Embryonic facial prominence (tissue), 1 donor: Measurements from ENCODE around the gene GMDS.

ENCODE experiments used
- DNase-seq: peaks from one replicate; pipeline ENCODE4 v3.0.0-alpha.2; 2016; ENCODE audit errors: extremely low spot score

Gene GMDS

GRCh38 chr6:1651362-1651761 is 594.0 kb downstream of the GMDS start:
- no peak for DNase-seq

GRCh38 chr6:1645466-1646185 is 599.8 kb downstream of the GMDS start:
- no peak for DNase-seq

- DNase-seq = no peak
Observed at GRCh38 chr6:1644516-1645060, 600.8 kb downstream of the GMDS start.

- no peak for DNase-seq
Observed at GRCh38 chr6:1643830-1644445, 601.5 kb downstream of the GMDS start.

GRCh38 chr6:1643111-1643510 is 602.3 kb downstream of the GMDS start:
- no peak for DNase-seq

GRCh38 chr6:1641343-1641885 is 604.0 kb downstream of the GMDS start:
- DNase-seq = no peak

GRCh38 chr6:1640476-1640875 is 604.9 kb downstream of the GMDS start:
- no peak for DNase-seq

- no peak for DNase-seq
Observed at GRCh38 chr6:1639430-1639829, 606.0 kb downstream of the GMDS start.

- no peak for DNase-seq
Observed at GRCh38 chr6:1636971-1637871, 608.2 kb downstream of the GMDS start.

- no peak for DNase-seq
Observed at GRCh38 chr6:1636272-1636825, 609.1 kb downstream of the GMDS start.

GRCh38 chr6:1635305-1636010 is 609.9 kb downstream of the GMDS start:
- DNase-seq = no peak

- no peak for DNase-seq
Observed at GRCh38 chr6:1634081-1634480, 611.3 kb downstream of the GMDS start.

GRCh38 chr6:1633366-1634021 is 611.9 kb downstream of the GMDS start:
- no peak for DNase-seq

GRCh38 chr6:1631251-1631650 is 614.2 kb downstream of the GMDS start:
- no peak for DNase-seq

GRCh38 chr6:1630771-1631217 is 614.6 kb downstream of the GMDS start:
- no peak for DNase-seq

GRCh38 chr6:1630212-1630770 is 615.1 kb downstream of the GMDS start:
- DNase-seq = no peak

GRCh38 chr6:1629316-1629715 is 616.1 kb downstream of the GMDS start:
- DNase-seq = no peak

GRCh38 chr6:1627827-1628560 is 617.4 kb downstream of the GMDS start:
- no peak for DNase-seq

GRCh38 chr6:1626481-1626880 is 618.9 kb downstream of the GMDS start:
- DNase-seq = no peak
